HG03108 (cell line): ENCODE data around the gene TCEANC2.

ENCODE experiments used
- ATAC-seq: cut with Tn5 transposase; IDR thresholded peaks from one replicate; pipeline ENCODE4 v1.9.1; 2021; ENCODE audit warnings: moderate library complexity; ENCODE audit not compliant: unreplicated experiment

Gene TCEANC2

GRCh38 chr1:54134295-54134694 is 80.9 kb downstream of the TCEANC2 start:
- ATAC-seq = no peak

- ATAC-seq = no peak
Observed at GRCh38 chr1:54135436-54136120, 82.2 kb downstream of the TCEANC2 start.

GRCh38 chr1:54136269-54136896 is 83.0 kb downstream of the TCEANC2 start:
- ATAC-seq = no peak

- ATAC-seq = no peak
Observed at GRCh38 chr1:54136963-54137533, 83.6 kb downstream of the TCEANC2 start.

GRCh38 chr1:54137534-54138061 is 84.2 kb downstream of the TCEANC2 start:
- ATAC-seq = no peak

GRCh38 chr1:54138994-54139393 is 85.6 kb downstream of the TCEANC2 start:
- ATAC-seq = no peak

- no peak for ATAC-seq
Observed at GRCh38 chr1:54139711-54140110, 86.3 kb downstream of the TCEANC2 start.

- no peak for ATAC-seq
Observed at GRCh38 chr1:54142146-54142900, 88.9 kb downstream of the TCEANC2 start.

- no peak for ATAC-seq
Observed at GRCh38 chr1:54144366-54144765, 91.0 kb downstream of the TCEANC2 start.

GRCh38 chr1:54149734-54150133 is 96.3 kb downstream of the TCEANC2 start:
- ATAC-seq = no peak

GRCh38 chr1:54151013-54151412 is 97.6 kb downstream of the TCEANC2 start:
- no peak for ATAC-seq

GRCh38 chr1:54152696-54153095 is 99.3 kb downstream of the TCEANC2 start, which contains the start of gene CDCP2:
Gene CDCP2, minus strand, starts transcription at chr1:54153000. Its CDS starts 78 bp downstream, at chr1:54152922.
- ATAC-seq = no peak

- ATAC-seq = no peak
Observed at GRCh38 chr1:54153535-54154439, 100.4 kb downstream of the TCEANC2 start.
